Measurements from ENCODE around the gene THAP9.
A peak's percentile ranks its signal among the peaks of the same experiment; 100 is the strongest.
"Not testable (repeated sequence)": the region's sequence is repeated elsewhere in the genome, so short reads cannot be mapped to it uniquely, and the experiment has no call there.

Gene THAP9

DNA sequence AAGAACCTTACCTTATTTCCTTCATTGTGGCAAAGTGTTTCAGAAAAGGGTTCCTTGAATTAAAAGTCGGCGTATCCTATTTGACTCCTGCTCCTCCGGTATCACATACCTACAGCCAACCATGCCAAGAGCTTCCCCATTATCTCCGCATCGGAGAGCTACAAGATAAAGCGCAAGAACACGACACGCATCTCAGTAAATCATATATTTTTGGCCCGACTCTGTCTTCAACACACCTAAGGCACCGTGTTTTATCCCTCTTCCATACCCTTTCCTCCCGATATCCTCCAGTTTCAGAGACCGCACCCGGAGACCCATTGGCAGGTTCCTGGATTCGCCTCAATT lies 497 bp upstream of the THAP9 start:
- peak overlapping the region; percentile 65 to 83 (median 74) for H3K4me3 ChIP-seq
- H4K20me1 ChIP-seq, result peaks cover 9 to 44% (median 37%) of the 10 kb centered on the region in 11 experiments; a peak in 19 of 22 replicates
- TF ChIP-seq Cebpa-rat (IDR thresholded peaks at IDR 0.05), result no peak
- H3K36me3 ChIP-seq, result peaks cover 23 to 30% (median 27%) of the 10 kb centered on the region in 11 experiments; a peak in 21 of 22 replicates
- H3K27ac ChIP-seq, result peak overlapping the region; percentile 85 to 95 (median 92)
- peaks cover 22 to 54% (median 38%) of the 10 kb centered on the region in 10 experiments for H3K4me1 ChIP-seq
- H3K9ac ChIP-seq, result peak overlapping the region; percentile 81 to 91 (median 88)
- H3K4me2 ChIP-seq, result peak overlapping the region; percentile 74 to 97 (median 87)
- no peaks in the 10 kb centered on the region for H3K27me3 ChIP-seq
- H3K9me3 ChIP-seq (replicated peaks in 1 of 11), result no peaks in the 10 kb centered on the region

DNA sequence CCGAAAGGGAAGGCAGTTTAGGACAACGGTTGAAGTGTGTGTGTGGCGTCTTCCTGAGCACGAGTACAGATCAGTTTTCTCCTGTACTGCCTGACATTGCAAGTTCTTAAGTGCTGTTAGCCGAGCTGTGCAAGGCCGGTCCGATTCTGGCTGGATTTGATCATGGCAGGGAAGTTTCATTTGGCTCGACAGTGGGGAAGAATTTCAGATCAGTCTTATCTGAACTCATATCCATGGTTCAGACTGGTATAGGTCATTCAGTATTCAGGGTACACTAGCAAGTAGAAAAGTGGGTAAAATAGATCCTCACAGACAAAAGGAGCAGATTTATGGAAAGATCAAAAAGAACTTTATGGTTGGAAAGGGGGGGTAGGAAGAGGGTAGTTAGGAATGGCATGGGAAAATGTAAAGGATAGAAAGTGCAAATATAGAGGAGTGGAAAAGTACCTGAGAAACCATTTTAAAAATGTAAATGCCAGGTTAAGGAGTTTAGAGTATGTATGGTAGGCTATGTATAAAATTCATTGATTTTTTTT lies 716 bp downstream of the THAP9 start:
- no peak for TF ChIP-seq Cebpa-rat (IDR thresholded peaks at IDR 0.05)
- H3K36me3 ChIP-seq, result peaks cover 14 to 26% (median 16%) of the 10 kb centered on the region in 11 experiments; a peak in 21 of 22 replicates
- no peaks in the 10 kb centered on the region for H3K27me3 ChIP-seq
- peak overlapping the region; percentile 85 to 95 (median 92) for H3K27ac ChIP-seq
- no peaks in the 10 kb centered on the region for H3K9me3 ChIP-seq (replicated peaks in 1 of 11)
- peaks cover 6 to 39% (median 33%) of the 10 kb centered on the region in 11 experiments; a peak in 19 of 22 replicates for H4K20me1 ChIP-seq
- peak overlapping the region; percentile 82 to 91 (median 89) for H3K9ac ChIP-seq
- peak overlapping the region; percentile 65 to 83 (median 74) for H3K4me3 ChIP-seq
- H3K4me1 ChIP-seq, result peaks cover 22 to 58% (median 39%) of the 10 kb centered on the region in 10 experiments
- peak overlapping the region; percentile 68 to 93 (median 82) for H3K4me2 ChIP-seq

DNA sequence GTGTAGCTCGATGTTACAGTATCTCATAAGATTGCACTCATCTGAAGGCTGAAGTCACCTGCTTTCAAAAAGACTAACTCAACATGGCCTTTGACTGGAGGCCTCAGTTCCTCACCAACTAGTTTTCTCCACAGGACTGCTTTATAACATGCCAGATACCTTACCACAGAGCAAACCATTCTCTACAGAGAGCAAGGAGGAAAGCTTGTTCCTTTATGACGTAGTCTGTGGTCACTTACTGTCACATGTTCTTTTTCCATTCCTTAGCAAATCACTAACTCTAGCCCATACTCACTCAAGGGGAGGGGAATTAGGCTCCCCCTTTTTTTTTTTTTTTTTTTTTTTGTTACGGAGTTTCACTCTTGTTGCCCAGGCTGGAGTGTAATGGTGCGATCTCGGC lies 3.2 kb downstream of the THAP9 start:
- Histone ChIP-seq H3K27me3 (no peaks in the 10 kb centered on the region), H3K4me3 (no peak overlapping the region), H3K36me3 (peaks cover 0 to 33% (median 25%) of the 10 kb centered on the region in 11 experiments; a peak in 18 of 22 replicates)

DNA sequence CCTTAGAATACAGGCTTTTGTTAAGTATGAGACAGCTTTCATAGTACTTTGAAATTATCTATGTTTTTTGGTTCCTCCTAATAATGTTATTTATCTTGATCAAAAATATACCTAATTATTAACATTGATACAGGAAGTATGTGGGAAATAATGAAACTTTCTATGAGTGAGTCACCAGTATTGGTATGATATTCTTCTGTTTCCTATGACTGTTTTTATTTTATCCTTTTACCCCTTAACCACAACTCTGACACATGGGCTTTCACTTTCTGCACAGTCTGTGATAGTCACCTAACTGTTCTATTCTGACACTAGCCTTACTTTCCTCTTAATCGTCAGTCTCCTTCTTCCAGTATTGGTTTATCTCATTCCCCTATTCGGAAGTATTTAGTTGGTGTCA lies 4.7 kb downstream of the THAP9 start:
- no peaks in the 10 kb centered on the region for H3K9me3 ChIP-seq (replicated peaks in 1 of 11)
- H3K4me3 ChIP-seq, result no peak overlapping the region
- H4K20me1 ChIP-seq, result no peaks in the 10 kb centered on the region; a peak in 2 of 22 replicates
- TF ChIP-seq Cebpa-rat (IDR thresholded peaks at IDR 0.05), result no peak
- peaks cover 0 to 38% (median 28%) of the 10 kb centered on the region in 11 experiments; a peak in 18 of 22 replicates for H3K36me3 ChIP-seq
- H3K9ac ChIP-seq, result no peak overlapping the region
- H3K4me1 ChIP-seq, result peaks cover 11 to 29% (median 17%) of the 10 kb centered on the region in 10 experiments
- H3K4me2 ChIP-seq, result peak overlapping the region in 5 of 11 experiments; percentile 16 to 48 (median 31); a peak in 5 of 22 replicates
- H3K27ac ChIP-seq, result no peak overlapping the region
- H3K27me3 ChIP-seq, result no peaks in the 10 kb centered on the region

More for the DNA sequence above, 3.2 kb downstream of the THAP9 start:
- Histone ChIP-seq H3K9me3 (replicated peaks in 1 of 11) (no peaks in the 10 kb centered on the region), H3K27ac (no peak overlapping the region), H3K4me2 (peak overlapping the region in 2 of 11 experiments; percentile 30 to 39; a peak in 2 of 22 replicates), H3K9ac (no peak overlapping the region), H4K20me1 (peaks cover 0 to 14% (median 8%) of the 10 kb centered on the region in 11 experiments; a peak in 11 of 22 replicates), H3K4me1 (peaks cover 11 to 34% (median 19%) of the 10 kb centered on the region in 10 experiments)
- no peak for TF ChIP-seq Cebpa-rat (IDR thresholded peaks at IDR 0.05)

DNA sequence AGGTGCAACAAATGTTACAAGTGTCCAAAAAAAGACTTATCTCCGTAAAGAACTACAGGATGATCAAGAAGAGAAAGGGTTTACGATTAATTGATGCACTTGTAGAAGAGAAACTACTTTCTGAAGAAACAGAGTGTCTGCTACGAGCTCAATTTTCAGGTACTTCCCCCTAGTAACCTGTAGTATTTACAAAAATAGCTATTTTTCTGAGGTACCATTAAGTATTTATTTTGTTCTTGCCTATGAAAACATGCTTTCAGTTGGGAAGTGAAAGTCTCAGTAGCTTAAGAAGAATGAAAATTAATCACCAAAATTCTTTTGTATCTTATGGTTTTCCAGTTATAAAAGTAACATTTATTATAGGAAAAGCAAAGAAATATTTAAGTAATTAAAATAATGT lies 5.9 kb downstream of the THAP9 start:
- Histone ChIP-seq H3K36me3 (peaks cover 0 to 49% (median 35%) of the 10 kb centered on the region in 11 experiments; a peak in 19 of 22 replicates), H4K20me1 (no peaks in the 10 kb centered on the region), H3K4me3 (no peak overlapping the region), H3K9ac (no peak overlapping the region), H3K4me2 (no peak overlapping the region), H3K9me3 (replicated peaks in 1 of 11) (no peaks in the 10 kb centered on the region), H3K27ac (no peak overlapping the region), H3K27me3 (no peaks in the 10 kb centered on the region), H3K4me1 (peaks cover 10 to 28% (median 16%) of the 10 kb centered on the region in 10 experiments)
- TF ChIP-seq Cebpa-rat (IDR thresholded peaks at IDR 0.05), result no peak

DNA sequence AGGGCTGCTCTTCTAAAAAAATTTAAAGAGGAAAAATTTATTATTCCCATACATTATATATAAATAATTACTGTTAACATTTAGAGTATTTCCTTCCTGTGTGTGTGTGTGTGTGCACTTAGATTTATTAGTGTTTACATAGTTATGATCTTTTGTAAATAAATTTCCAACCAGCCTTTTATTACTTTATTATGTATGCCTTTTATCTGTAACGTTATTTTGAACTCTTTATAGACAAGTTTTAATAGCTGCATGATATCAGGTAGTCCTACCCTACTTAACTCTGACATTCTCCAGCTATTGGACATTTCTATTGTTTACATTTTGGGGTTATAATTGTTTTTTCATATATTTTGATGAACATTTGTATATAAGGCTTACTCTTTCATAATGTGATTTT lies 8.8 kb downstream of the THAP9 start:
- no peak overlapping the region for H3K9ac ChIP-seq
- no peak overlapping the region for H3K4me3 ChIP-seq
- peaks cover 0 to 67% (median 38%) of the 10 kb centered on the region in 11 experiments; a peak in 19 of 22 replicates for H3K36me3 ChIP-seq
- TF ChIP-seq Cebpa-rat (IDR thresholded peaks at IDR 0.05), result no peak
- no peak overlapping the region for H3K4me2 ChIP-seq
- no peaks in the 10 kb centered on the region for H3K27me3 ChIP-seq
- H3K27ac ChIP-seq, result no peak overlapping the region
- peaks cover 0 to 13% (median 5%) of the 10 kb centered on the region in 10 experiments; a peak in 10 of 20 replicates for H3K4me1 ChIP-seq
- no peaks in the 10 kb centered on the region for H4K20me1 ChIP-seq
- H3K9me3 ChIP-seq (replicated peaks in 1 of 11), result peaks cover 0 to 5% (median 0%) of the 10 kb centered on the region in 11 experiments; a peak in 1 of 22 replicates

DNA sequence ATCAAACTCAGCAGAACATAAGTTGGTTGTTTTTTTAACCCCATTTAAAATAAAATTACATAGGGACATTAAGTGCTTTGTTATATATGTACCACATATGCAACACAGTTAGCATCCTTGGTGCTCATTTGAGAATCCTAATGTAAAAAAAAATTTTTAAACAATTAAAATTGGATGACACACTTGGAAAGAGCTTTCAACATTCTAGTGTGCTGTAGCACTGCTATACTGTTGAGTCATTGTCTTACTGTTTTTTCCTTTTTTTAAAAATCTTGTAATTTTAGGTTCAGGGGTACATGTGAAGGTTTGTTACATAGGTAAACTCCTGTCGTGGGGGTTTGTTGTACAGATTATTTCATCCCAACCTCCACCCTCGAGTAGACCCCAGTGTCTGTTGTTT lies 12.8 kb downstream of the THAP9 start:
- no peaks in the 10 kb centered on the region for H4K20me1 ChIP-seq
- H3K9me3 ChIP-seq (replicated peaks in 1 of 11), result peaks cover 0 to 5% (median 0%) of the 10 kb centered on the region in 11 experiments; a peak in 1 of 22 replicates
- no peak overlapping the region for H3K27ac ChIP-seq
- H3K36me3 ChIP-seq, result peaks cover 9 to 75% (median 37%) of the 10 kb centered on the region in 11 experiments; a peak in 21 of 22 replicates
- no peaks in the 10 kb centered on the region for H3K4me1 ChIP-seq
- no peak overlapping the region for H3K9ac ChIP-seq
- no peak overlapping the region for H3K4me2 ChIP-seq
- H3K27me3 ChIP-seq, result no peaks in the 10 kb centered on the region
- TF ChIP-seq Cebpa-rat (IDR thresholded peaks at IDR 0.05), result no peak
- H3K4me3 ChIP-seq, result no peak overlapping the region

DNA sequence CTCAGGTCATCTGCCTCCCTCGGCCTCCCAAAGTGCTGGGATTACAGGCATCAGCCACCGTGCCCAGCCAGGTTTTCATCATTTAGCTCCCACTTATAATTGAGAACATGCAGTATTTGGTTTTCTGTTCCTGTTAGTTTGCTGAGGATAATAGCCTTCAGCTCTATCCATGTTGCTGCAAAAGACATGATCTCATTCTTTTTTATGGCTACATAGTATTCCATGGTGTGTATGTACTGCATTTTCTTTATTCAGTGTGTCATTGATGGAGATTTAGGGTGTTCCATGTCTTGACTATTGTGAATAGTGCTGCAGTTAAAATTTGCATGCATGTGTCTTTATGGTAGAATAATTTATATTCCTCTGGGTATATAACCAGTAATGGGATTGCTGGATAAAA lies 13.4 kb downstream of the THAP9 start:
- H3K27me3 ChIP-seq; H3K4me3 ChIP-seq; H4K20me1 ChIP-seq; H3K9me3 ChIP-seq (replicated peaks in 1 of 11); H3K9ac ChIP-seq; H3K4me1 ChIP-seq; H3K4me2 ChIP-seq; H3K27ac ChIP-seq: not testable (repeated sequence)
- H3K36me3 ChIP-seq, result peaks cover 9 to 73% (median 32%) of the 10 kb centered on the region in 11 experiments; a peak in 21 of 22 replicates

DNA sequence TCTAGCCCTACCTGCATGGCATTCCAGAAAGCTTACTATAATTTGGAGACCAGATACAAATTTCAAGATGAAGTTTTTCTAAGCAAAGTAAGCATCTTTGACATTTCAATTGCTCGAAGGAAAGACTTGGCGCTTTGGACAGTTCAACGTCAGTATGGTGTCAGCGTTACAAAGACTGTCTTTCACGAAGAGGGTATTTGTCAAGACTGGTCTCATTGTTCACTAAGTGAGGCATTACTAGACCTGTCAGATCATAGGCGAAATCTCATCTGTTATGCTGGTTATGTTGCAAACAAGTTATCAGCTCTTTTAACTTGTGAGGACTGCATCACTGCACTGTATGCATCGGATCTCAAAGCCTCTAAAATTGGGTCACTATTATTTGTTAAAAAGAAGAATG lies 17.6 kb downstream of the THAP9 start:
- no peak overlapping the region for H3K4me2 ChIP-seq
- H3K9ac ChIP-seq, result no peak overlapping the region
- H3K4me1 ChIP-seq, result no peaks in the 10 kb centered on the region
- no peak overlapping the region for H3K4me3 ChIP-seq
- H3K36me3 ChIP-seq, result peaks cover 9 to 70% (median 28%) of the 10 kb centered on the region in 11 experiments; a peak in 20 of 22 replicates
- H3K27me3 ChIP-seq, result no peaks in the 10 kb centered on the region
- H4K20me1 ChIP-seq, result no peaks in the 10 kb centered on the region
- H3K9me3 ChIP-seq (replicated peaks in 1 of 11), result peaks cover 0 to 5% (median 0%) of the 10 kb centered on the region in 11 experiments; a peak in 1 of 22 replicates
- H3K27ac ChIP-seq, result no peak overlapping the region
- TF ChIP-seq Cebpa-rat (IDR thresholded peaks at IDR 0.05), result no peak

All from BLaER1 treated with 17β-estradiol and CSF1 and Interleukin-3, amounts not matched to agents 10 nM and 100 nM (cell line).